Neural progenitor cell (in vitro differentiated cells): Measurements from ENCODE around the gene LOXL1. TPM values are rescaled to one million over a fixed set of nuclear protein-coding genes. Genes with fewer than 3 reads are reported as not detected.

ENCODE experiments used
- DNase-seq: peaks from one replicate; pipeline ENCODE4 v3.0.0-alpha.2; 2016; ENCODE audit warnings: low spot score
- H2AFZ ChIP-seq: fragments of 200-600 bp; sonication (generic); replicated peaks from 2 replicates; pipeline ENCODE4 v1.6.1; 2016; ENCODE audit warnings: antibody characterized with exemption
- H3F3A ChIP-seq: fragments of 200-600 bp; sonication (generic); 2 replicates; pipeline ENCODE4 v1.6.1; 2016; ENCODE audit warnings: antibody characterized with exemption, low read depth
- H3K27ac ChIP-seq: fragments of 200-600 bp; sonication (generic); 2 replicates; pipeline ENCODE4 v1.5.1; 2016; ENCODE audit warnings: mild to moderate bottlenecking
- H3K27me3 ChIP-seq: fragments of 200-600 bp; sonication (generic); 2 replicates; pipeline ENCODE4 v1.6.1; 2016; ENCODE audit warnings: mild to moderate bottlenecking, moderate library complexity
- H3K36me3 ChIP-seq: fragments of 200-600 bp; sonication (generic); 2 replicates; pipeline ENCODE4 v1.5.1; 2016
- H3K4me1 ChIP-seq: fragments of 200-600 bp; sonication (generic); 2 replicates; pipeline ENCODE4 v1.6.1; 2016; ENCODE audit warnings: mixed run types
- H3K4me2 ChIP-seq: fragments of 200-600 bp; sonication (generic); 2 replicates; pipeline ENCODE4 v1.6.1; 2016
- H3K4me3 ChIP-seq: fragments of 200-600 bp; sonication (generic); 2 replicates; pipeline ENCODE4 v1.5.1; 2016
- H3K79me2 ChIP-seq: fragments of 200-600 bp; sonication (generic); 2 replicates; pipeline ENCODE4 v1.6.1; 2016; ENCODE audit warnings: low read depth
- H3K9ac ChIP-seq: fragments of 200-600 bp; sonication (generic); 2 replicates; pipeline ENCODE4 v1.6.1; 2016
- H3K9me3 ChIP-seq: fragments of 200-600 bp; sonication (generic); 2 replicates; pipeline ENCODE4 v1.5.1; 2016; ENCODE audit warnings: low read depth
- H4K20me1 ChIP-seq: fragments of 200-600 bp; sonication (generic); 2 replicates; pipeline ENCODE4 v1.6.1; 2016; ENCODE audit warnings: low read depth
- H3K27ac Mint-ChIP-seq: 3 replicates; pipeline ENCODE4 v1.8.0; 2021; ENCODE audit warnings: mixed read lengths
- H3K27me3 Mint-ChIP-seq: 2 replicates; pipeline ENCODE4 v1.8.0; 2022; ENCODE audit warnings: low read depth, mild to moderate bottlenecking, inconsistent platforms, moderate library complexity, mixed read lengths; ENCODE audit not compliant: insufficient read depth
- H3K36me3 Mint-ChIP-seq: 3 replicates; pipeline ENCODE4 v1.8.0; 2021; ENCODE audit warnings: mixed read lengths
- H3K4me1 Mint-ChIP-seq: 3 replicates; pipeline ENCODE4 v1.8.0; 2021; ENCODE audit warnings: mixed read lengths
- H3K4me3 Mint-ChIP-seq: 3 replicates; pipeline ENCODE4 v1.8.0; 2021; ENCODE audit warnings: mild to moderate bottlenecking, moderate library complexity, mixed read lengths
- H3K9me3 Mint-ChIP-seq: 3 replicates; pipeline ENCODE4 v1.8.0; 2020; ENCODE audit warnings: mixed read lengths
- CTCF ChIP-seq: fragments of 200-600 bp; sonication (generic); IDR thresholded peaks from 2 replicates; pipeline ENCODE4 v1.5.1; 2017; ENCODE audit warnings: antibody characterized with exemption, mild to moderate bottlenecking
- EZH2 ChIP-seq: fragments of 200-600 bp; sonication (generic); IDR thresholded peaks from 2 replicates; pipeline ENCODE4 v1.6.1; 2017; ENCODE audit warnings: antibody characterized with exemption, mild to moderate bottlenecking, moderate library complexity
- EZH2phosphoT487 ChIP-seq: fragments of 200-600 bp; sonication (generic); IDR thresholded peaks from 2 replicates; pipeline ENCODE4 v1.6.1; 2017; ENCODE audit warnings: antibody characterized with exemption
- total RNA-seq: library from RNA; depleted of rRNA; stranded (reverse); fragments of >200 nt; gene quantifications from 2 replicates; pipeline ENCODE4 v1.2.3, GENCODE V29; 2015; ENCODE audit warnings: low replicate concordance

Gene LOXL1
- total RNA-seq, 1 donor from 2014 or later: 5.3 TPM

DNA sequence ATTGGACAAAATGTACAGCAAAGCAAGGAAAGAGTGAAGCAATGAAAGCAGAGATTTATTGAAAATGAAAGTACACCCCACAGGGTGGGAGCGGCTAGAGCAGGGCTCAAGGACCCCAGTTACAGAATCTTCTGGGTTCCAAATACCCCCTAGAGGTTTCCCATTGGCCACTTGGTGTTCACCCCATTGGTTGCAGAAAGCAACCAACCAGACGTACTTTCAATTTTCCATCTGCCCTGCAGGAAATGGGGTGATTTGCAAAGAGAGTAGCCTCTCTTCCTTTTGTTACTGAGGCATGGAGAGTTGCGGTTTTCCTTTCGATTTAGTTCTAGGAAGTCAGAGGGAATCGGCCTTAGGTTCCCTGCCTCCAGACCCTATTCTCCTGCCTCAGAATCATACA, 70.7 kb downstream of the LOXL1 start:
- peaks cover 8% of the 10 kb centered on the region for H3F3A ChIP-seq
- peaks cover 10% of the 10 kb centered on the region for H3K36me3 ChIP-seq
- no peak overlapping the region for H3K4me3 ChIP-seq
- Mint-ChIP-seq H3K4me1 (peaks cover 25% of the 10 kb centered on the region), H3K4me3 (no peak overlapping the region), H3K27ac (no peak overlapping the region), H3K9me3 (no peaks in the 10 kb centered on the region), H3K27me3 (peaks cover 2% of the 10 kb centered on the region), H3K36me3 (peaks cover 2% of the 10 kb centered on the region)
- H2AFZ ChIP-seq: no peak overlapping the region
- no peak overlapping the region for H3K9ac ChIP-seq
- H3K27ac ChIP-seq: no peak overlapping the region
- no peak for DNase-seq
- H3K79me2 ChIP-seq: peaks cover 54% of the 10 kb centered on the region
- peaks cover 19% of the 10 kb centered on the region for H4K20me1 ChIP-seq
- peaks cover 23% of the 10 kb centered on the region for H3K4me1 ChIP-seq
- TF ChIP-seq CTCF (no peak), EZH2 (no peak), EZH2phosphoT487 (no peak)
- H3K9me3 ChIP-seq: no peaks in the 10 kb centered on the region
- H3K27me3 ChIP-seq: no peaks in the 10 kb centered on the region
- peak overlapping the region; percentile 97 for H3K4me2 ChIP-seq

- Histone ChIP-seq H3K4me2 (no peak overlapping the region), H3K27ac (no peak overlapping the region), H3K9me3 (no peaks in the 10 kb centered on the region), H3K9ac (no peak overlapping the region), H3K4me1 (peaks cover 19% of the 10 kb centered on the region), H3K27me3 (no peaks in the 10 kb centered on the region), H3F3A (peaks cover 8% of the 10 kb centered on the region), H3K4me3 (no peak overlapping the region), H2AFZ (no peak overlapping the region), H3K36me3 (peaks cover 10% of the 10 kb centered on the region), H3K79me2 (peaks cover 58% of the 10 kb centered on the region), H4K20me1 (peaks cover 19% of the 10 kb centered on the region)
- H3K4me3 Mint-ChIP-seq: no peak overlapping the region
- H3K27ac Mint-ChIP-seq: no peak overlapping the region
- DNase-seq: no peak
- peaks cover 2% of the 10 kb centered on the region for H3K27me3 Mint-ChIP-seq
- peaks cover 2% of the 10 kb centered on the region for H3K36me3 Mint-ChIP-seq
- no peaks in the 10 kb centered on the region for H3K9me3 Mint-ChIP-seq
- H3K4me1 Mint-ChIP-seq: peaks cover 18% of the 10 kb centered on the region
- TF ChIP-seq EZH2phosphoT487 (no peak), CTCF (no peak), EZH2 (no peak)
These were observed 71.7 kb downstream of the LOXL1 start for GRCh38 chr15:73997986-73998385.

Other genes starting within 250 kb of the LOXL1 start
- gene CD276, start 242.1 kb upstream of the LOXL1 start, total RNA-seq: 62.2 and 147 TPM in 2 replicates
- 0.17 and 1.1 TPM in 2 replicates for gene INSYN1, start 173.1 kb upstream of the LOXL1 start, total RNA-seq
- gene TBC1D21, start 52.9 kb upstream of the LOXL1 start, total RNA-seq: not detected in 2 replicates
- 2.0 and 4.7 TPM in 2 replicates for gene STOML1, start 65.8 kb downstream of the LOXL1 start, total RNA-seq
- gene PML, start 68.3 kb downstream of the LOXL1 start, total RNA-seq: 15.3 and 18.0 TPM in 2 replicates
- gene GOLGA6A, start 156.1 kb downstream of the LOXL1 start, total RNA-seq: 0.04 and 0.59 TPM in 2 replicates
- not detected in 2 replicates for gene ISLR2, start 204.1 kb downstream of the LOXL1 start, total RNA-seq
- 0.68 TPM in 1 of 2 replicates, not detected in the other for gene ISLR, start 247.2 kb downstream of the LOXL1 start, total RNA-seq